Kidney (tissue), 14 donors: ENCODE measurements around the gene HOXB7. TPM values are rescaled to one million over a fixed set of nuclear protein-coding genes. Genes with fewer than 3 reads are reported as not detected.

Experiments used
- DNase-seq, 5 donors: peaks; one replicate each; pipeline ENCODE4 v3.0.0-alpha.2; 2013 to 2020
- FAIRE-seq: peaks from 2 replicates; lab custom pipeline; 2012; peaks lifted over from hg19 to GRCh38; lab: Jason Lieb, UNC
- H3K27ac ChIP-seq, 2 donors: one replicate each; pipeline ENCODE4 v1.7.0; 2013; ENCODE audit warnings: low read depth in 2 of 2, low read length in 2 of 2, inconsistent platforms in 1 of 2
- H3K27me3 ChIP-seq: one replicate; pipeline ENCODE4 v1.7.1; 2013; ENCODE audit warnings: low read length, inconsistent platforms; ENCODE audit not compliant: control insufficient read depth, insufficient read depth
- H3K36me3 ChIP-seq, 3 donors: one replicate each; pipeline versions ENCODE4 v1.7.0 to v1.7.1; 2013; ENCODE audit warnings: low read length in 3 of 3, control low read depth in 1 of 3, inconsistent platforms in 1 of 3; ENCODE audit not compliant: insufficient read depth in 3 of 3, control insufficient read depth in 2 of 3
- H3K4me1 ChIP-seq, 3 donors: one replicate each; pipeline versions ENCODE4 v1.7.0 to v1.7.1; 2013; ENCODE audit warnings: low read length in 3 of 3, inconsistent platforms in 1 of 3, low read depth in 1 of 3; ENCODE audit not compliant: control insufficient read depth in 2 of 3, insufficient read depth in 2 of 3
- H3K4me3 ChIP-seq, 3 donors: one replicate each; pipeline versions ENCODE4 v1.7.0 to v1.8.1; 2013; ENCODE audit warnings: low read length in 3 of 3, control low read depth in 1 of 3, inconsistent platforms in 1 of 3
- H3K9ac ChIP-seq, 3 donors: one replicate each; pipeline versions ENCODE4 v1.7.0 to v1.7.1; 2013; ENCODE audit warnings: low read length in 3 of 3, control low read depth in 1 of 3, inconsistent platforms in 1 of 3
- H3K9me3 ChIP-seq, 3 donors: one replicate each; pipeline versions ENCODE4 v1.7.0 to v1.7.1; 2013; ENCODE audit warnings: low read length in 3 of 3, control low read depth in 1 of 3, inconsistent platforms in 1 of 3; ENCODE audit not compliant: control insufficient read depth in 2 of 3, insufficient read depth in 1 of 3
- intact Hi-C: fragments of 100-400 bp; cut with DNase I; formaldehyde crosslinking; loops from one replicate; pipeline ENCODE4 v1.11.1; 2022
- polyA plus RNA-seq: library from polyadenylated mRNA; stranded (reverse); fragments of 350-450 nt; fragmentation: Illumina TruSeq; extraction: RNeasy Lipid Tissue Mini Kit (QIAGEN cat#74804); gene quantifications from one replicate; pipeline ENCODE4 v1.2.3, GENCODE V29; 2014; ENCODE audit warnings: low read depth, low replicate concordance; ENCODE audit not compliant: insufficient read depth
- total RNA-seq: library from RNA; stranded (reverse); fragmentation: NEBNext Ultra II Directional; extraction: Animal tissue kit (Norgen Biotek cat#: 25700); gene quantifications from one replicate; pipeline ENCODE4 v1.2.1, GENCODE V29; 2021
- TF ChIP-seq, protein P1 (sequence below): IDR thresholded peaks from 3 replicates; pipeline ENCODE4 v1.5.1; 2012; ENCODE audit warnings: mild to moderate bottlenecking, moderate library complexity, borderline replicate concordance; ENCODE audit not compliant: insufficient read depth; ENCODE audit errors: extremely low read depth
- donor health status: control.
- donor health status: control.
- donor health status: control.
- donor health status: control.
- donor health status: control.
- donor health status: DM: yes; HTN: yes; CAD: no.
- donor health status: Normal renal cell carcinoma (clear cell type).

Gene HOXB7
- total and polyA plus RNA-seq, 2 donors from 2014 or later, result 45.4 to 49.6 TPM

DNA sequence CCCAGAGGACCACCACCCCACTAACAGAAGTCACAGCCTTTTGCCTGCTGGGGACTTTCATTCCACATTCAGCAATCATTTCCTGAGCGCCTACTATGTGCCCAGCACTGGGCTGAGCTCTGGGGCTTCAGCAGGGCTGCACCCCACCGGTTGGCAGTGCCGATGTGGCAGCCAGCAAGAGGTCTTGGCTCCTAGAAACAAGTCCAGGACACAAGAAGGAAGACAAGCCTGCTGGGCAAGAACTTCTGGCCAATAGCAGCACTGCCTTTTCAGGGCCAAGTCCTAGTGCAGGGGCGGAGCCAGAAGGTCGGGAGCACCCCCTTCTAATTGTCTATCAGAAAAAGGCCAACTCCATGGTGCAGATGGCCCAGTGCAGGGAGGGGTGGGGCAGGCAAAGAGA is 28.3 kb upstream of the HOXB7 start:
- DNase-seq (peak in 1 of 5 donors; percentile 38), FAIRE-seq (no peak)
- TF ChIP-seq, protein P1, sequence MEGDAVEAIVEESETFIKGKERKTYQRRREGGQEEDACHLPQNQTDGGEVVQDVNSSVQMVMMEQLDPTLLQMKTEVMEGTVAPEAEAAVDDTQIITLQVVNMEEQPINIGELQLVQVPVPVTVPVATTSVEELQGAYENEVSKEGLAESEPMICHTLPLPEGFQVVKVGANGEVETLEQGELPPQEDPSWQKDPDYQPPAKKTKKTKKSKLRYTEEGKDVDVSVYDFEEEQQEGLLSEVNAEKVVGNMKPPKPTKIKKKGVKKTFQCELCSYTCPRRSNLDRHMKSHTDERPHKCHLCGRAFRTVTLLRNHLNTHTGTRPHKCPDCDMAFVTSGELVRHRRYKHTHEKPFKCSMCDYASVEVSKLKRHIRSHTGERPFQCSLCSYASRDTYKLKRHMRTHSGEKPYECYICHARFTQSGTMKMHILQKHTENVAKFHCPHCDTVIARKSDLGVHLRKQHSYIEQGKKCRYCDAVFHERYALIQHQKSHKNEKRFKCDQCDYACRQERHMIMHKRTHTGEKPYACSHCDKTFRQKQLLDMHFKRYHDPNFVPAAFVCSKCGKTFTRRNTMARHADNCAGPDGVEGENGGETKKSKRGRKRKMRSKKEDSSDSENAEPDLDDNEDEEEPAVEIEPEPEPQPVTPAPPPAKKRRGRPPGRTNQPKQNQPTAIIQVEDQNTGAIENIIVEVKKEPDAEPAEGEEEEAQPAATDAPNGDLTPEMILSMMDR, result no peak
- H3K9me3 ChIP-seq, result no peaks in the 10 kb centered on the region
- H3K4me3 ChIP-seq, result no peak overlapping the region
- H3K4me1 ChIP-seq, result no peaks in the 10 kb centered on the region
- H3K36me3 ChIP-seq, result no peaks in the 10 kb centered on the region
- H3K9ac ChIP-seq, result no peak overlapping the region
- peaks cover 51% of the 10 kb centered on the region for H3K27me3 ChIP-seq
- intact Hi-C loops, result no loop called here
- H3K27ac ChIP-seq, result no peak overlapping the region

GRCh38 chr17:48637323-48638260 is 26.8 kb upstream of the HOXB7 start:
- no peak overlapping the region for H3K27ac ChIP-seq
- H3K9me3 ChIP-seq, result no peaks in the 10 kb centered on the region
- H3K4me3 ChIP-seq, result no peak overlapping the region
- no peaks in the 10 kb centered on the region for H3K4me1 ChIP-seq
- TF ChIP-seq, protein P1, result no peak
- FAIRE-seq (no peak), DNase-seq (peak in 1 of 5 donors; percentile 39)
- intact Hi-C loops, result no loop called here
- no peak overlapping the region for H3K9ac ChIP-seq
- H3K36me3 ChIP-seq, result no peaks in the 10 kb centered on the region
- H3K27me3 ChIP-seq, result peaks cover 43% of the 10 kb centered on the region

GRCh38 chr17:48636177-48637018 is 25.6 kb upstream of the HOXB7 start:
- TF ChIP-seq, protein P1, result peak; percentile 69
- Histone ChIP-seq H3K9ac (peak overlapping the region in 1 of 3 donors; percentile 29), H3K36me3 (no peaks in the 10 kb centered on the region), H3K9me3 (no peaks in the 10 kb centered on the region), H3K4me1 (no peaks in the 10 kb centered on the region), H3K4me3 (no peak overlapping the region), H3K27ac (no peak overlapping the region), H3K27me3 (peaks cover 35% of the 10 kb centered on the region)
- intact Hi-C loops, result no loop called here
- peak; percentile 95 to 97 (median 96) for DNase-seq
- no peak for FAIRE-seq
